ENCODE data around the gene SRPK3. TPM values are rescaled to one million over a fixed set of nuclear protein-coding genes. Genes with fewer than 3 reads are reported as not detected.

The SRPK3 gene
- total RNA-seq, 2 donors from 2014 or later: 4.9 to 9.5 TPM

DNA sequence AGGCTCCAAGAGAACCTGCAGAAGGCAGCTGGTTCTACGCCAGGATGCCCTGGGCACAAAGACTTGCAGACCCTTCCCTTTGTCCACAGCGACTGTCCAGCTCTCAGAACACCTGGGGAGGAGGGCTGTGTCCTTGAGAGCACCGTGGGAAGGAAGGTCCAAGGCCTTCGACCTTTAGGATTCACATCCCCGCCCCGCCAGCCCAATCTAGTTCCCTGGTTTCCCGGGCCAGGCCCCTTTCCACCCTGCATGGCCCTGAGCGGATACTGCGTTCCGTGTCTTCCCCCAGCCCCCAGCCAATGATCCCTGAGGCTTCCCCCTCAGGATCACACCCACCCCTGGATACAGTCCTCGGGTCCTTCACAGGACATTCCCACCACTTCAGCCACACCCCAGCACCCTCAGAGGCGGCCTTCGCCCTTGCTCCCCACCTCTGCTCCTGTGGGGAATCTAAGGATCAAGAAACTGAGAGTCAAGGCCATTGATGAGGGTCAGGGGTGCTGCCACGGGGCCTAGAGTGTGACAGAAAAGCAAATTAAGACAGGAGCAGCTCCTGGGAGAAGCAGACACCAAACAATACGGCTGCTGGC lies 47.1 kb upstream of the SRPK3 start:
- Histone ChIP-seq H3K36me3 (peaks cover 8% of the 10 kb centered on the region), H3K27me3 (replicated peaks; ENCODE audit: insufficient read depth) (no peaks in the 10 kb centered on the region), H3K4me1 (ENCODE audit: control insufficient read depth in 1 of 2, low read depth in 2 of 2) (no peaks in the 10 kb centered on the region), H3K4me3 (no peak overlapping the region), H3K27ac (no peak overlapping the region), H3K9me3 (no peaks in the 10 kb centered on the region)
- DNase-seq (ENCODE audit: low spot score) (no peak), ATAC-seq (ENCODE audit: insufficient number of reproducible peaks, low FRiP score, low read depth) (no peak)
- TF ChIP-seq CTCF (IDR thresholded peaks at IDR 0.05): no peak

- Histone ChIP-seq H3K4me1 (ENCODE audit: control insufficient read depth in 1 of 2, low read depth in 2 of 2) (no peaks in the 10 kb centered on the region), H3K4me3 (no peak overlapping the region), H3K9me3 (no peaks in the 10 kb centered on the region), H3K36me3 (peaks cover 5% of the 10 kb centered on the region), H3K27me3 (replicated peaks; ENCODE audit: insufficient read depth) (no peaks in the 10 kb centered on the region), H3K27ac (no peak overlapping the region)
- DNase-seq (ENCODE audit: low spot score): no peak
- TF ChIP-seq CTCF (IDR thresholded peaks at IDR 0.05): no peak
- no peak for ATAC-seq (ENCODE audit: insufficient number of reproducible peaks, low FRiP score, low read depth)
These were observed 46.0 kb upstream of the SRPK3 start for GRCh38 chrX:153734871-153735270.

- peaks cover 8% of the 10 kb centered on the region for H3K36me3 ChIP-seq
- no peaks in the 10 kb centered on the region for H3K27me3 ChIP-seq (replicated peaks; ENCODE audit: insufficient read depth)
- TF ChIP-seq CTCF (IDR thresholded peaks at IDR 0.05): no peak
- no peak overlapping the region for H3K27ac ChIP-seq
- no peaks in the 10 kb centered on the region for H3K4me1 ChIP-seq (ENCODE audit: control insufficient read depth in 1 of 2, low read depth in 2 of 2)
- no peak overlapping the region for H3K4me3 ChIP-seq
- ATAC-seq (ENCODE audit: insufficient number of reproducible peaks, low FRiP score, low read depth) (no peak), DNase-seq (ENCODE audit: low spot score) (no peak)
- no peaks in the 10 kb centered on the region for H3K9me3 ChIP-seq
These were observed 45.6 kb upstream of the SRPK3 start for GRCh38 chrX:153735274-153735673.

DNA sequence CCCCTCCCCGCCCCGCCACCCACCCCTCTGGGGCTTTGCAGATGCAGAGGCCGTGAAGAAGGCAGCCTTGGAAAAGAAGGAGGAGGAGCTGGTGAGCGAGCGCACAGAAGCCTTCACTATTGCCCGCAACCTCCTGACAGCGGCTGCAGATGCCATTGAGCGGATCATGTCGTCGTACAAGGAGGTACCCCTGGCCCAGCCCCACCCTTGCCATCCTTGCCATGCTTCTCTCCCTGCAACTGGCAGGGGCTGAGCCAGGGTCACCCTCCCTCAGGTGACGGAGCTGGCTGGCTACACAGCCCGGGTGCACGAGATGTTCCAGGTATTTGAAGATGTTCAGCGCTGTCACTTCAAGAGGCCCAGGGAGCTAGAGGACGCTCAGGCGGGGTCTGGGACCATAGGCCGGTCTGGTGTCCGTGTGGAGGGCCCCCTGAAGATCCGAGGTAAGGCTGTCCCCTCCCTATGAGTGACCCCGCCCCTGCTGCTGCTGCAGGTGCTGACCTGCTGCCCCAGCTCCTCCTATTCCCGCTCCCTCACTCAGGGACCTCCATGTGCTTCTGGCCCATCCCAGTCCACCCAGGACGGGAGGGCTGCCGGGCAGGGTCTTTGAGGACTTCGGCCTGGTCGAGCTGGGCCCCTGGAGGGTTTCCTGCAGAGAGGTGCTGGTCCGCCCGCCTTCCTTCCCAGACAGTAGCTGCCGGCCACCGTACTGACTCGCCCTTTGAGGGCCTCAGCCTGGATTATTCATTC lies 44.6 kb upstream of the SRPK3 start:
- Histone ChIP-seq H3K4me1 (ENCODE audit: control insufficient read depth in 1 of 2, low read depth in 2 of 2) (no peaks in the 10 kb centered on the region), H3K36me3 (peaks cover 8% of the 10 kb centered on the region), H3K27ac (no peak overlapping the region), H3K4me3 (no peak overlapping the region), H3K27me3 (replicated peaks; ENCODE audit: insufficient read depth) (no peaks in the 10 kb centered on the region), H3K9me3 (no peaks in the 10 kb centered on the region)
- TF ChIP-seq CTCF (IDR thresholded peaks at IDR 0.05): no peak
- DNase-seq (ENCODE audit: low spot score) (no peak), ATAC-seq (ENCODE audit: insufficient number of reproducible peaks, low FRiP score, low read depth) (no peak)

DNA sequence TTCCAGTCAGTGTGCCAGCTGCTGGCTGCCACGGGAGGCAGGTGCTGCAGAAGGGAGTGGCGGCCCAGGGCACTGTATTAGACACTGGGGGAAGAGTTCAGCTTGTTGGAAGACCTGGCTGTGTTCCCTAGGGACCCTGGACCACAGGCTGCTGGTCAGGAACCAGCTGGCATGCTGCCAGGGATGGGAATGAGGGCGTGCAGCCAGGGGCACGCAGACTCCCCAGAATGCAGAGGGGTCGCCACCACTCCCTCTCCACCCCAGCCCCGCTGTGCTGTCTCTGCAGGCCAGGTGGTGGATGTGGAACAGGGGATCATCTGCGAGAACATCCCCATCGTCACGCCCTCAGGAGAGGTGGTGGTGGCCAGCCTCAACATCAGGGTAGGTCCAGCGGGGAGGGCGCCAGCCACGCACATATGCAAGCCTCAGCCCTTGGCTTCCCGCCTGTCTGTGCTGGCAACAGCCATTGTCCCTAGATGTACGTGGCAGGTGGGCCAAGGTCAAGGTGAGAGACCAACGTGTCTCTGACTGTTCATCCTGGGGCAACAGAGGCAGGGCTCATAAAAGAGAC lies 43.9 kb upstream of the SRPK3 start:
- ATAC-seq (ENCODE audit: insufficient number of reproducible peaks, low FRiP score, low read depth): no peak
- Histone ChIP-seq H3K4me1 (ENCODE audit: control insufficient read depth in 1 of 2, low read depth in 2 of 2) (no peaks in the 10 kb centered on the region), H3K9me3 (no peaks in the 10 kb centered on the region), H3K27me3 (replicated peaks; ENCODE audit: insufficient read depth) (no peaks in the 10 kb centered on the region), H3K36me3 (peaks cover 8% of the 10 kb centered on the region), H3K27ac (no peak overlapping the region), H3K4me3 (no peak overlapping the region)
- TF ChIP-seq CTCF (IDR thresholded peaks at IDR 0.05): no peak
- no peak for DNase-seq (ENCODE audit: low spot score)

Data from thoracic aorta (tissue), 2 donors.